CD8-positive, alpha-beta memory T cell (primary cell): ENCODE results near the gene LY86. TPM values are rescaled to one million over a fixed set of nuclear protein-coding genes. Genes with fewer than 3 reads are reported as not detected.

Experiments
- CTCF ChIA-PET: fragments of 350-600 bp; sonication (Branson Sonifier 250); formaldehyde crosslinking; loops from one replicate; lab custom pipeline; 2021; ENCODE audit warnings: antibody characterized with exemption; lab: Charles Lee
- POLR2A ChIA-PET: fragments of 350-600 bp; sonication (Branson Sonifier 250); formaldehyde crosslinking; loops from one replicate; lab custom pipeline; 2021; ENCODE audit warnings: antibody characterized with exemption; lab: Charles Lee
- DNase-seq, 5 donors: peaks; one replicate each; pipeline versions ENCODE4 v3.0.0 to v3.0.0-alpha.2; 2020 to 2022; ENCODE audit warnings: mixed read lengths in 1 of 5
- H3K27ac ChIP-seq: one replicate; pipeline ENCODE4 v1.7.0; 2013; ENCODE audit warnings: low read depth, mild to moderate bottlenecking, low read length, moderate library complexity
- H3K27me3 ChIP-seq: 2 replicates; pipeline ENCODE4 v1.7.0; 2013; ENCODE audit warnings: low read length, mild to moderate bottlenecking; ENCODE audit not compliant: insufficient read depth, poor library complexity, severe bottlenecking
- H3K36me3 ChIP-seq: 2 replicates; pipeline ENCODE4 v1.7.0; 2013; ENCODE audit warnings: mild to moderate bottlenecking, low read length, moderate library complexity; ENCODE audit not compliant: insufficient read depth
- H3K4me1 ChIP-seq: 2 replicates; pipeline ENCODE4 v1.7.0; 2013; ENCODE audit warnings: mild to moderate bottlenecking, low read length, moderate library complexity; ENCODE audit not compliant: insufficient read depth
- H3K4me3 ChIP-seq: 2 replicates; pipeline ENCODE4 v1.7.0; 2013; ENCODE audit warnings: mild to moderate bottlenecking, low read length
- H3K9me3 ChIP-seq: 2 replicates; pipeline ENCODE4 v1.7.0; 2013; ENCODE audit warnings: mild to moderate bottlenecking, low read length
- H3K27ac Mint-ChIP-seq, 8 donors: one replicate each; pipeline ENCODE4 v1.8.0; 2020 to 2021; ENCODE audit warnings: mixed read lengths in 8 of 8, mild to moderate bottlenecking in 6 of 8, inconsistent platforms in 3 of 8, moderate library complexity in 3 of 8
- H3K27me3 Mint-ChIP-seq, 2 donors: one replicate each; pipeline ENCODE4 v1.8.0; 2020 to 2021; ENCODE audit warnings: mixed read lengths in 2 of 2, mild to moderate bottlenecking in 1 of 2, moderate library complexity in 1 of 2
- H3K36me3 Mint-ChIP-seq, 3 donors: one replicate each; pipeline ENCODE4 v1.8.0; 2020 to 2021; ENCODE audit warnings: mixed read lengths in 3 of 3, inconsistent platforms in 1 of 3, mild to moderate bottlenecking in 1 of 3
- H3K4me1 Mint-ChIP-seq, 3 donors: one replicate each; pipeline ENCODE4 v1.8.0; 2020 to 2021; ENCODE audit warnings: mixed read lengths in 3 of 3, inconsistent platforms in 1 of 3, mild to moderate bottlenecking in 1 of 3
- H3K4me3 Mint-ChIP-seq, 7 donors: one replicate each; pipeline ENCODE4 v1.8.0; 2020 to 2021; ENCODE audit warnings: mixed read lengths in 7 of 7, mild to moderate bottlenecking in 6 of 7, moderate library complexity in 4 of 7, inconsistent platforms in 2 of 7
- H3K9me3 Mint-ChIP-seq, 5 donors: one replicate each; pipeline ENCODE4 v1.8.0; 2020 to 2022; ENCODE audit warnings: mixed read lengths in 5 of 5, mild to moderate bottlenecking in 3 of 5, moderate library complexity in 2 of 5, inconsistent platforms in 1 of 5
- polyA plus RNA-seq: library from polyadenylated mRNA; unstranded; fragments of 300-500 nt; fragmentation: Illumina TruSeq; gene quantifications from one replicate; pipeline ENCODE4 v1.2.3, GENCODE V29; 2021
- total RNA-seq, 2 experiments: library from RNA; stranded (reverse); gene quantifications; one replicate each; pipeline ENCODE4 v1.2.3, GENCODE V29; 2021

The LY86 gene
- total and polyA plus RNA-seq, 3 experiments from 2014 or later: 0.31 to 2.4 (median 0.53) TPM

- Mint-ChIP-seq H3K9me3 (peaks cover 0 to 2% (median 0%) of the 10 kb centered on the region in 5 donors), H3K36me3 (peaks cover 0 to 11% (median 0%) of the 10 kb centered on the region in 3 donors), H3K4me3 (no peak overlapping the region), H3K4me1 (peaks cover 5 to 7% (median 6%) of the 10 kb centered on the region in 3 donors), H3K27ac (no peak overlapping the region), H3K27me3 (no peaks in the 10 kb centered on the region)
- H3K27ac ChIP-seq: no peak overlapping the region
- H3K9me3 ChIP-seq: no peaks in the 10 kb centered on the region
- no peak for DNase-seq
- no peaks in the 10 kb centered on the region for H3K36me3 ChIP-seq
- no peaks in the 10 kb centered on the region for H3K27me3 ChIP-seq
- CTCF ChIA-PET: interaction anchor here (1.0 kb wide), 1 partner anchor 113 kb away, joined by 3 read pairs; no protein-coding TSS in a partner anchor
- H3K4me1 ChIP-seq: no peaks in the 10 kb centered on the region
- H3K4me3 ChIP-seq: no peak overlapping the region
- POLR2A ChIA-PET: no interaction called here
Observed at GRCh38 chr6:6564154-6564553, 24.4 kb upstream of the LY86 start.

- ChIA-PET POLR2A (no interaction called here), CTCF (interaction anchor here (1.0 kb wide), 1 partner anchor 112 kb away, joined by 3 read pairs; no protein-coding TSS in a partner anchor)
- Mint-ChIP-seq H3K4me3 (no peak overlapping the region), H3K27me3 (no peaks in the 10 kb centered on the region), H3K9me3 (peaks cover 0 to 2% (median 0%) of the 10 kb centered on the region in 5 donors), H3K27ac (no peak overlapping the region), H3K4me1 (peaks cover 5 to 7% (median 6%) of the 10 kb centered on the region in 3 donors), H3K36me3 (peaks cover 0 to 11% (median 0%) of the 10 kb centered on the region in 3 donors)
- Histone ChIP-seq H3K27me3 (no peaks in the 10 kb centered on the region), H3K4me1 (no peaks in the 10 kb centered on the region), H3K36me3 (no peaks in the 10 kb centered on the region), H3K9me3 (no peaks in the 10 kb centered on the region), H3K4me3 (no peak overlapping the region), H3K27ac (no peak overlapping the region)
- no peak for DNase-seq
Observed at GRCh38 chr6:6565069-6565468, 23.5 kb upstream of the LY86 start.

- Mint-ChIP-seq H3K27me3 (peaks cover 0 to 1% of the 10 kb centered on the region in 2 donors), H3K36me3 (peaks cover 0 to 11% (median 0%) of the 10 kb centered on the region in 3 donors), H3K27ac (no peak overlapping the region), H3K9me3 (peaks cover 0 to 2% (median 0%) of the 10 kb centered on the region in 5 donors), H3K4me3 (no peak overlapping the region), H3K4me1 (peaks cover 5 to 7% (median 6%) of the 10 kb centered on the region in 3 donors)
- H3K4me1 ChIP-seq: no peaks in the 10 kb centered on the region
- H3K9me3 ChIP-seq: no peaks in the 10 kb centered on the region
- no peaks in the 10 kb centered on the region for H3K27me3 ChIP-seq
- CTCF ChIA-PET: interaction anchor here (1.0 kb wide), 1 partner anchor 111 kb away, joined by 3 read pairs; no protein-coding TSS in a partner anchor
- no peak overlapping the region for H3K4me3 ChIP-seq
- DNase-seq: no peak
- POLR2A ChIA-PET: no interaction called here
- H3K36me3 ChIP-seq: no peaks in the 10 kb centered on the region
- H3K27ac ChIP-seq: no peak overlapping the region
Observed at GRCh38 chr6:6565488-6565887, 23.0 kb upstream of the LY86 start.

DNA sequence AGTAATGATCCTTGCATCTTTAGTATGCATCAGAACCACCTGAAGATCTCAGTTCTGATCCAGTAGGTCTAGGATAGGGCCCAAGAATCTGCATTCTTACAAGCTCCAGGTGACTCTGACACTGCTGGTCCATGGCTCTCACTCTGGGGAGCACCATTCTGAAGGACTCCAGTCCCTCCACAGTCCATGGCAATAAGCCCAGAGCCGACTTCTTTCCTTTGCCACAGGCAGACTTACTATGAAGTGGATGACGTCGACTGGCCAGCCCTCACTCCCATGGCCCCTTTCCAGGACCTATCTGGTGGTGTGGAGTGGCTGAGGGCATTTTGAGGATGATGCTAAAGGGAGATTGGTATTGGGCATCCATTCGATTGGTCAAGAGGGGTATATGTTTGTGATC, 21.8 kb upstream of the LY86 start:
- Mint-ChIP-seq H3K4me3 (no peak overlapping the region), H3K27ac (no peak overlapping the region), H3K9me3 (peaks cover 0 to 2% (median 0%) of the 10 kb centered on the region in 5 donors), H3K4me1 (peaks cover 3 to 7% (median 6%) of the 10 kb centered on the region in 3 donors), H3K36me3 (peaks cover 0 to 9% (median 0%) of the 10 kb centered on the region in 3 donors), H3K27me3 (peaks cover 0 to 2% of the 10 kb centered on the region in 2 donors)
- ChIA-PET CTCF (interaction anchor here (1.7 kb wide), 1 partner anchor 10 kb away, joined by 5 read pairs; no protein-coding TSS in a partner anchor), POLR2A (no interaction called here)
- Histone ChIP-seq H3K4me3 (no peak overlapping the region), H3K9me3 (no peaks in the 10 kb centered on the region), H3K4me1 (no peaks in the 10 kb centered on the region), H3K27me3 (no peaks in the 10 kb centered on the region), H3K36me3 (no peaks in the 10 kb centered on the region), H3K27ac (no peak overlapping the region)
- DNase-seq: no peak

DNA sequence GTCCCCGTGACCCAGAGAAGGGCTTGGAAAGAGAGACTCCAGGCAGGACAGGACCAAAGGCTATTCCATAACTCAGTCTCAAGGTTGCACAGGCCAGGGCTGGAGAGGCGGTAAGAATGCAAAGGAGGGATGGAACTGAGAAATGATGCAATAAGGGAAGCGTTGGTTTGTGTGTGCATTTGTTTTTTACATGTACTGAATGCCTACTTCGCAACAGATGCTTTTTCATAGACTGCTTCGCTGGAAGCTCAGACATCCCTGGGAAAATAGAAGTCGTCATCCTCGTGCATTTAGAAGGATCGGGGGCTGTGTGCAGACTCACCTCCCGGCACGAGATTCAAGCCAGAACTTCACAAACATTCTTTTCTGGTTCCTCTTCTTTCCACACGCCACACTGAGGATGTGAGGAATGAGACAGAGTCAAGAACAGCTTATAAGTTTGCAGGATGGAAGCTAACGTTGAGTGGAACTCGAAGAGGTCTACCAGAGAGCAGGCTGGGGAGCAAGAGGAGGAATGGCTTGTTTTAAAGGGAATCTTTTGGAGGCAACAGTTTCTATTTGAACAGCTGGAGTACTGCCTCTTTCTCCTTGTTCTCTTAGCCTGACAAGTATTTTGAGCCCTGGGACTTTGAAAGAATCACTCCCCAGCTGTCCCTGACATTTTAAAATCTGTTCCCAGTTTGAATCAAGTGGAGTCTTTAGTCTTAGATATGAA, 19.3 kb upstream of the LY86 start:
- no peak overlapping the region for H3K4me3 Mint-ChIP-seq
- no peaks in the 10 kb centered on the region for H3K36me3 ChIP-seq
- no peaks in the 10 kb centered on the region for H3K27me3 ChIP-seq
- no peak overlapping the region for H3K27ac Mint-ChIP-seq
- no peak overlapping the region for H3K4me3 ChIP-seq
- no peaks in the 10 kb centered on the region for H3K4me1 ChIP-seq
- H3K27me3 Mint-ChIP-seq: peaks cover 0 to 2% of the 10 kb centered on the region in 2 donors
- ChIA-PET POLR2A (no interaction called here), CTCF (no interaction called here)
- H3K36me3 Mint-ChIP-seq: peaks cover 0 to 13% (median 0%) of the 10 kb centered on the region in 3 donors
- H3K9me3 ChIP-seq: no peaks in the 10 kb centered on the region
- DNase-seq: no peak
- peaks cover 0 to 5% (median under 1%) of the 10 kb centered on the region in 3 donors for H3K4me1 Mint-ChIP-seq
- H3K27ac ChIP-seq: no peak overlapping the region
- H3K9me3 Mint-ChIP-seq: peaks cover 4 to 9% (median 6%) of the 10 kb centered on the region in 5 donors

GRCh38 chr6:6569811-6570164, 18.7 kb upstream of the LY86 start:
- CTCF ChIA-PET: no interaction called here
- Histone ChIP-seq H3K27me3 (no peaks in the 10 kb centered on the region), H3K27ac (no peak overlapping the region), H3K36me3 (no peaks in the 10 kb centered on the region), H3K4me3 (no peak overlapping the region), H3K4me1 (no peaks in the 10 kb centered on the region), H3K9me3 (no peaks in the 10 kb centered on the region)
- Mint-ChIP-seq H3K27ac (no peak overlapping the region), H3K4me1 (no peaks in the 10 kb centered on the region), H3K27me3 (peaks cover 0 to 2% of the 10 kb centered on the region in 2 donors), H3K36me3 (peaks cover 0 to 17% (median 0%) of the 10 kb centered on the region in 3 donors), H3K9me3 (peaks cover 4 to 11% (median 9%) of the 10 kb centered on the region in 5 donors), H3K4me3 (no peak overlapping the region)
- no peak for DNase-seq
- POLR2A ChIA-PET: no interaction called here

DNA sequence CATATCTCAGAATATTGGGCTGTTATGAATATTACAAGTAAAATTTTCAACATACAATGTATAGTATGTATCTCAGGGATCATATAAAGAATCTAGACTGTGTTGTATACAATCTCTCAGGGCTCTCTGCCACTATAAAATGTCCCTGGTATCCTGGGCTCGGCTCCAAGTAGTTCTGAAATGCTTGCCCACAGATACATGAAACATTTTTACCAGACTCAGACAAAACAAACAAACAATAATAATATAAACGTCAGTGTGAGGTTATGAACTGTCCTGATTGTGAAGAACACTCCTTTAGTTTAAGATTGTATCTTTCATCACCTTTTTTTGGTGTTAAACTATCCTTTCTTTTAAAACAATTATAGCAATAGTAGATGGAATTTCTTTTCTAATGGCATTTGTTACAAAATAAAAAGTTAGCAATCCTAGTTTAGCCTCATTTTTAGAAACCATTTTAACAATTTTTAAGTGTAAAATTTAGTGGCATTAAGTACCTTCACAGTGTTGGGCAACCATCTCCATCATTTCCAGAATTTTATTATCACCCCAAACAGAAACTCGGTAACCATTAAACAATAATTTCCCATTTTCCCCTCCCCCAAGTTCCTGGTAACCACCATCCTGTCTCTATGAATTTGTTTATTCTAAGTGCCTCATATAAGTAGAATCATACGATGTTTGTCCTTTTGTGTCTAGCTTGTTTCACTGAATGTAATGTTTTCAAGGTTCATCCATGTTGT, 17.4 kb upstream of the LY86 start:
- H3K27ac ChIP-seq: no peak overlapping the region
- CTCF ChIA-PET: no interaction called here

DNA sequence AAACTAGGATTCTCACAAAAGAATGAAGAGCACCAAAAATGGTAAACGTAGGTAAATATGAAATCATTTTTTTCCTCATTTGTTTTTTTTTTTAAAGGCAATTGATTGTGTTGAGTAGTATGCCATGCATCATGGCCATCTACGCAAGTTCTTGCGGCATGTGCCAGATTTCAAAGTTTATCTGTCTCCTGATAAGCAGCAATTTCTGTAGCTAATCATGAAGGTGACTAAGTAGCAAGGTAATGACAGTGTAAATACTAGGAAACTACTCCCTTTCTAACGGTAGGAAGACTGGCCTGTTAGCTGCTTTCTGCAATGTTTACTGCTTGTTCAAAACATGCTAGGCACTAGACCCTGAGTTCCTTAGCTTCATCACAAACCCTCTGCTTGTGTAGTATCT, 13.4 kb upstream of the LY86 start:
- CTCF ChIA-PET: no interaction called here
- DNase-seq: no peak
- POLR2A ChIA-PET: no interaction called here
- Mint-ChIP-seq H3K27ac (no peak overlapping the region), H3K9me3 (peaks cover 6 to 15% (median 9%) of the 10 kb centered on the region in 5 donors), H3K4me3 (no peak overlapping the region), H3K27me3 (peaks cover 0 to 8% of the 10 kb centered on the region in 2 donors), H3K36me3 (peaks cover 0 to 19% (median 0%) of the 10 kb centered on the region in 3 donors), H3K4me1 (no peaks in the 10 kb centered on the region)
- H3K9me3 ChIP-seq: no peaks in the 10 kb centered on the region
- no peaks in the 10 kb centered on the region for H3K4me1 ChIP-seq
- no peaks in the 10 kb centered on the region for H3K27me3 ChIP-seq
- no peak overlapping the region for H3K27ac ChIP-seq
- no peaks in the 10 kb centered on the region for H3K36me3 ChIP-seq
- no peak overlapping the region for H3K4me3 ChIP-seq

More for the DNA sequence above, 17.4 kb upstream of the LY86 start:
- DNase-seq: no peak
- Mint-ChIP-seq H3K27me3 (peaks cover 0 to 4% of the 10 kb centered on the region in 2 donors), H3K4me3 (no peak overlapping the region), H3K27ac (no peak overlapping the region), H3K4me1 (no peaks in the 10 kb centered on the region), H3K36me3 (peaks cover 0 to 19% (median 0%) of the 10 kb centered on the region in 3 donors), H3K9me3 (peaks cover 4 to 15% (median 9%) of the 10 kb centered on the region in 5 donors)
- H3K4me1 ChIP-seq: no peaks in the 10 kb centered on the region
- no peaks in the 10 kb centered on the region for H3K36me3 ChIP-seq
- POLR2A ChIA-PET: no interaction called here
- H3K27me3 ChIP-seq: no peaks in the 10 kb centered on the region
- no peak overlapping the region for H3K4me3 ChIP-seq
- H3K9me3 ChIP-seq: no peaks in the 10 kb centered on the region
